Gastrocnemius medialis (tissue), 4 donors: ENCODE measurements around the gene LSM5.

Experiments
- POLR2A ChIP-seq, 2 donors: fragments of 450-650 bp; IDR thresholded peaks; one replicate each; pipeline ENCODE4 v1.6.1; 2017; ENCODE audit warnings: antibody characterized with exemption in 2 of 2, mild to moderate bottlenecking in 2 of 2, moderate library complexity in 2 of 2
- TF ChIP-seq, protein P1 (sequence below), 5 experiments: fragments of 450-650 bp in 3 of 5; fragments of 200-600 bp in 2 of 5; sonication (generic) in 2 of 5; IDR thresholded peaks in 4 of 5; conservative IDR thresholded peaks in 1 of 5; 1 replicate in 4 of 5; 2 replicates in 1 of 5; pipeline ENCODE4 v1.5.1; 2016 to 2019; ENCODE audit warnings: antibody characterized with exemption in 5 of 5, mild to moderate bottlenecking in 3 of 5, moderate library complexity in 3 of 5

- TF ChIP-seq, protein P1, sequence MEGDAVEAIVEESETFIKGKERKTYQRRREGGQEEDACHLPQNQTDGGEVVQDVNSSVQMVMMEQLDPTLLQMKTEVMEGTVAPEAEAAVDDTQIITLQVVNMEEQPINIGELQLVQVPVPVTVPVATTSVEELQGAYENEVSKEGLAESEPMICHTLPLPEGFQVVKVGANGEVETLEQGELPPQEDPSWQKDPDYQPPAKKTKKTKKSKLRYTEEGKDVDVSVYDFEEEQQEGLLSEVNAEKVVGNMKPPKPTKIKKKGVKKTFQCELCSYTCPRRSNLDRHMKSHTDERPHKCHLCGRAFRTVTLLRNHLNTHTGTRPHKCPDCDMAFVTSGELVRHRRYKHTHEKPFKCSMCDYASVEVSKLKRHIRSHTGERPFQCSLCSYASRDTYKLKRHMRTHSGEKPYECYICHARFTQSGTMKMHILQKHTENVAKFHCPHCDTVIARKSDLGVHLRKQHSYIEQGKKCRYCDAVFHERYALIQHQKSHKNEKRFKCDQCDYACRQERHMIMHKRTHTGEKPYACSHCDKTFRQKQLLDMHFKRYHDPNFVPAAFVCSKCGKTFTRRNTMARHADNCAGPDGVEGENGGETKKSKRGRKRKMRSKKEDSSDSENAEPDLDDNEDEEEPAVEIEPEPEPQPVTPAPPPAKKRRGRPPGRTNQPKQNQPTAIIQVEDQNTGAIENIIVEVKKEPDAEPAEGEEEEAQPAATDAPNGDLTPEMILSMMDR (IDR thresholded peaks at IDR 0.05 in 4 of 5, conservative IDR thresholded peaks at IDR 0.05 in 1 of 5) = no peak
- no peak for TF ChIP-seq POLR2A (IDR thresholded peaks at IDR 0.05)
Measured at GRCh38 chr7:32481176-32481575, 9.0 kb downstream of the LSM5 start.
